Measurements from ENCODE around the gene EGLN1. TPM values are rescaled to one million over a fixed set of nuclear protein-coding genes. Genes with fewer than 3 reads are reported as not detected.
"Not testable (repeated sequence)": the region's sequence is repeated elsewhere in the genome, so short reads cannot be mapped to it uniquely, and the experiment has no call there.

EGLN1 gene
- 10 to 100 TPM; 46.5 to 47.2 TPM for total RNA-seq

DNA sequence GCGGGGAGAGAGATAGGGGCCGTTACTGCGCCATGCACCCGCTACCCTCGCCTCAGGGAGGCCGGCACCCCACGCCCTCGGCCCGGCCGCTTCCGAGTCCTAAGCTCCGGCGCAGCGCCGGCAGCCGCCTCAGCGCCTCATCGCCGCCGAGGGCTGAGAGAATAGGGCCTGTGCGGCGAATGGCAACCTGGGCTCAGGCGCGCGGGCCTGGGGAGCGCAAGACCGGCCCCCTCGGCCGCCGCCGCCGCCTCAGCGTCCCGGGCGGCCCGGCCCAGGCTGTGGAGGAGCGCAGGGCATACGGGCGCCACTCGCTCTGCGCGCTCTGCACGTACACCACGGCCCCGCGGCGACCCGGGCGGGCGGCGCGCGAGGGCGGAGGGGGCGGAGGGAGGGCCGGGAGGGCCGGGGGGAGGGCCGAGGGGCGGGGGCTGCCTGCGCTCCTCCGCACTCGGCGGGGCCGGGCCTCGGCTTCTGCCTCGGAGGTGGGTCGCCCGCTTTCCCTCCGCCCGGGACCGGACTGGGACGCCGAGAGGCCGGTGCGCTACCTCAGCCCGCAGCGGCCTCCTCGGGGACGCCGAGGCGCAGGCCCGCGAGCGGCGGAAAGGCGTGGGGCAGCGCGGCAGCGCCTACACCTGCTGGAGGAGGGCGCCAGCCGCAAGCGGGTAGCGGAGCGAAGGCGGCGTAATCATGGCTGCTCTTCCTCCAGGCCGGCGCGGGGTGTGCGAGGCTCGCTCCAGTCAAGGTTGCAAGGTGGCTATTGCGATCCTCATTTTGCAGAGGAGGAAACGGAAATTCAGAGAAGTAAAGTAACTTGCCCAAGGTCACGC lies at the start of gene EGLN1:
Gene EGLN1 (minus strand): TSS at position 317 of the 827 bp plus-strand sequence. CDS start 399 bp downstream, outside the sequence.
- DNase-seq: peak; percentile 84
- TF ChIP-seq, protein P1, sequence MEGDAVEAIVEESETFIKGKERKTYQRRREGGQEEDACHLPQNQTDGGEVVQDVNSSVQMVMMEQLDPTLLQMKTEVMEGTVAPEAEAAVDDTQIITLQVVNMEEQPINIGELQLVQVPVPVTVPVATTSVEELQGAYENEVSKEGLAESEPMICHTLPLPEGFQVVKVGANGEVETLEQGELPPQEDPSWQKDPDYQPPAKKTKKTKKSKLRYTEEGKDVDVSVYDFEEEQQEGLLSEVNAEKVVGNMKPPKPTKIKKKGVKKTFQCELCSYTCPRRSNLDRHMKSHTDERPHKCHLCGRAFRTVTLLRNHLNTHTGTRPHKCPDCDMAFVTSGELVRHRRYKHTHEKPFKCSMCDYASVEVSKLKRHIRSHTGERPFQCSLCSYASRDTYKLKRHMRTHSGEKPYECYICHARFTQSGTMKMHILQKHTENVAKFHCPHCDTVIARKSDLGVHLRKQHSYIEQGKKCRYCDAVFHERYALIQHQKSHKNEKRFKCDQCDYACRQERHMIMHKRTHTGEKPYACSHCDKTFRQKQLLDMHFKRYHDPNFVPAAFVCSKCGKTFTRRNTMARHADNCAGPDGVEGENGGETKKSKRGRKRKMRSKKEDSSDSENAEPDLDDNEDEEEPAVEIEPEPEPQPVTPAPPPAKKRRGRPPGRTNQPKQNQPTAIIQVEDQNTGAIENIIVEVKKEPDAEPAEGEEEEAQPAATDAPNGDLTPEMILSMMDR (IDR thresholded peaks at IDR 0.05): no peak
- Mint-ChIP-seq H3K27ac (peak within 1 kb of the TSS; percentile 92), H3K27me3 (peaks cover 4% of the 10 kb centered on the region), H3K4me3 (peak within 1 kb of the TSS; percentile 94), H3K36me3 (ENCODE audit: low read depth) (peaks cover 34% of the 10 kb centered on the region), H3K4me1 (ENCODE audit: low read depth) (peaks cover 30% of the 10 kb centered on the region), H3K9me3 (no peaks in the 10 kb centered on the region)
- peak; percentile 83 for ATAC-seq
- intact Hi-C loops (cut with micrococcal nuclease): loop anchor here (5.0 kb wide), 2 partner anchors 60 to 105 kb away; partner anchors contain the start of gene TSNAX
- ChIA-PET CTCF (interaction anchor here (1.3 to 1.7 kb wide), 2 partner anchors 62 to 65 kb away, joined by 5 to 6 read pairs; no protein-coding TSS in a partner anchor), POLR2A (interaction anchor here (0.9 to 2.2 kb wide), 5 partner anchors 11 to 130 kb away, joined by 3 to 8 read pairs (median 3); no protein-coding TSS in a partner anchor)

DNA sequence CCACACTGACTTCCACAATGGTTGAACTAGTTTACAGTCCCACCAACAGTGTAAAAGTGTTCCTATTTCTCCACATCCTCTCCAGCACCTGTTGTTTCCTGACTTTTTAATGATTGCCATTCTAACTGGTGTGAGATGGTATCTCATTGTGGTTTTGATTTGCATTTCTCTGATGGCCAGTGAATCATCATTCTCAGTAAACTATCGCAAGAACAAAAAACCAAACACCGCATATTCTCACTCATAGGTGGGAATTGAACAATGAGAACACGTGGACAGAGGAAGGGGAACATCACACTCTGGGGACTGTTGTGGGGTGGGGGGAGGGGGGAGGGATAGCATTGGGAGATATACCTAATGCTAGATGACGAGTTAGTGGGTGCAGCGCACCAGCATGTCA lies 49.4 kb upstream of the EGLN1 start:
- H3K4me1 Mint-ChIP-seq (ENCODE audit: low read depth); H3K27ac Mint-ChIP-seq; POLR2A ChIA-PET; intact Hi-C loops (cut with micrococcal nuclease); H3K4me3 Mint-ChIP-seq; H3K9me3 Mint-ChIP-seq; H3K36me3 Mint-ChIP-seq (ENCODE audit: low read depth); DNase-seq; ATAC-seq: not testable (repeated sequence)
- CTCF ChIA-PET: interaction anchor here (1.2 kb wide), 1 partner anchor 14 kb away, joined by 3 read pairs; no protein-coding TSS in a partner anchor
- H3K27me3 Mint-ChIP-seq: peaks cover 34% of the 10 kb centered on the region

DNA sequence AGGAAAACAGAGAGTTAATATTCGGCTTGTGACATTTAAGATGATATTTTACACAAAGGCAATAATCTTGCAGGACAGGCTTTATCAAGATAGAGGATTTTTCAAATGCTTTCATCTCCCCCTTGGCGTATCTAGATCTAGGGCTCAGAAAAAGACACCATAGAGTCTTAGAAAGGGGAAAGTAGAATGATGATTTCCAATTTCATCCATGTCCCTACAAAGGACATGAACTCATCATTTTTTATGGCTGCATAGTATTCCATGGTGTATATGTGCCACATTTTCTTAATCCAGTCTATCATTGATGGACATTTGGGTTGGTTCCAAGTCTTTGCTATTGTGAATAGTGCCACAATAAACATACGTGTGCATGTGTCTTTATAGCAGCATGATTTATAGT lies 48.9 kb upstream of the EGLN1 start:
- intact Hi-C loops (cut with micrococcal nuclease); H3K4me1 Mint-ChIP-seq (ENCODE audit: low read depth); DNase-seq; H3K27ac Mint-ChIP-seq; H3K4me3 Mint-ChIP-seq; H3K9me3 Mint-ChIP-seq; POLR2A ChIA-PET; H3K36me3 Mint-ChIP-seq (ENCODE audit: low read depth); CTCF ChIA-PET; ATAC-seq: not testable (repeated sequence)
- peaks cover 37% of the 10 kb centered on the region for H3K27me3 Mint-ChIP-seq

DNA sequence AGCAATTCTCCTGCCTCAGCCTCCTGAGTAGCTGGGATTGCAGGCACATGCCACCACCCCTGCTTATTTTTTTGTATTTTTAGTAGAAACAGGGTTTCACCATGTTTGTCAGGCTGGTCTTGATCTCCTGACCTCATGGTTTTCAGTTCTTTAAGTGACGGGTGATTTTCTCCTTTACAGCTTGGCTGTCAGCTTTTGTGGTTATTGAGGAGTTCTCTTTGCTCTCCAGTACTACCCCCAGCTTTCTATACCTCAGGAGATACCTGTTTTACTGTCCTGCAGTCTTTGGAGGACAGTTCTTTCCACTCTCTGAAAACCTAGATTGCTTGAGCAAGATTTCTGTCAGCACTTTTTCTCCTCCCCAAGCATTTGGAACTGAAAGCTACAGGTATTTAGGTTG lies 45.9 kb upstream of the EGLN1 start:
- H3K4me3 Mint-ChIP-seq: no peak overlapping the region
- H3K27me3 Mint-ChIP-seq: peaks cover 45% of the 10 kb centered on the region

DNA sequence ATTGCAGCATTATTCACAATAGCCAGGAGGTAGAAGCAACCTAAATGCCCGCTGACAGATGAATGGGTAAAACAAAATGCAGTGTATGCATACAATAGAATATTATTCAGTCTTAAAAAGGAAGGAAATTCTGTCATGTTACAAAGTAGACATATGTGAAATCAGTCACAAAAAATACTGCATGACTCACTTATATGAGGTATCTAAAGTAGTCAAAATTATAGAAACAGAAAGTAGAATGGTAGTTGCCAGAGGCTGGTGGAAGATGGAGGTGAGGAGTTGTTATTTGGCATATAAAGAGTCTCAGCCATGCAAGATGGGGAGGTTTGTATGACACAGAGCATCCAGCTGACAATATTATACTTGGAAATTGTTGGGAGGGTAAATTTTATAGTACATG lies 43.0 kb upstream of the EGLN1 start:
- peak; percentile 19 for DNase-seq
- Mint-ChIP-seq H3K4me1 (ENCODE audit: low read depth) (peaks cover 28% of the 10 kb centered on the region), H3K4me3 (no peak overlapping the region), H3K27ac (no peak overlapping the region), H3K27me3 (peaks cover 62% of the 10 kb centered on the region), H3K36me3 (ENCODE audit: low read depth) (peaks cover 5% of the 10 kb centered on the region), H3K9me3 (peaks cover 20% of the 10 kb centered on the region)
- intact Hi-C loops (cut with micrococcal nuclease): no loop called here
- ChIA-PET POLR2A (no interaction called here), CTCF (no interaction called here)
- TF ChIP-seq, protein P1 (IDR thresholded peaks at IDR 0.05): no peak
- peak; percentile 82 for ATAC-seq

More for the DNA sequence above, 45.9 kb upstream of the EGLN1 start:
- DNase-seq (no peak), ATAC-seq (no peak)
- Mint-ChIP-seq H3K4me1 (ENCODE audit: low read depth) (peaks cover 16% of the 10 kb centered on the region), H3K27ac (no peak overlapping the region), H3K9me3 (peaks cover 20% of the 10 kb centered on the region), H3K36me3 (ENCODE audit: low read depth) (peaks cover 5% of the 10 kb centered on the region)
- CTCF ChIA-PET: no interaction called here
- TF ChIP-seq, protein P1 (IDR thresholded peaks at IDR 0.05): no peak
- POLR2A ChIA-PET: no interaction called here
- intact Hi-C loops (cut with micrococcal nuclease): no loop called here

DNA sequence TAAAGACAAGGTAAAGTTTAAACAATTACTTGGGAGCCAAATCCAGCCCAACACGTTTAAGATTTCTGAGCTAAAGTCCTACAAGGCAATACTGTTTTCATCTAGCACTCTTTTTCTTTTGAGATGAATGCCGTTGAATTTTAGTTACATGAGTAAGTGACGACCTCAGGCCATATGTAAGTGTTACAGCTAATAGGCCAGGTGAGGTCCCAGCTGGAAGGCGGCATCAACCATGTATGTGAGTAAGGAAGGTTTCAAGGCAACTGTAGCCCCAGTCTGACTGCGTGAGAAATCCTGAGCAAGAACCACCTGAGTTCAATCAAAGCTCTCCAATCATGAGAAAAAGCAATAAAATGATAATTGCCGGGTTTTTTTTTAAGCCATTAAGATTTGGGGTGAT lies 41.5 kb upstream of the EGLN1 start:
- no peak for ATAC-seq
- H3K36me3 Mint-ChIP-seq (ENCODE audit: low read depth): peaks cover 5% of the 10 kb centered on the region

More for the DNA sequence above, 41.5 kb upstream of the EGLN1 start:
- DNase-seq: no peak
- TF ChIP-seq, protein P1 (IDR thresholded peaks at IDR 0.05): no peak
- Mint-ChIP-seq H3K27ac (no peak overlapping the region), H3K9me3 (peaks cover 20% of the 10 kb centered on the region), H3K27me3 (peaks cover 70% of the 10 kb centered on the region), H3K4me1 (ENCODE audit: low read depth) (peaks cover 31% of the 10 kb centered on the region), H3K4me3 (no peak overlapping the region)
- ChIA-PET POLR2A (interaction anchor here (0.6 kb wide), 1 partner anchor 106 kb away, joined by 3 read pairs; no protein-coding TSS in a partner anchor), CTCF (no interaction called here)
- intact Hi-C loops (cut with micrococcal nuclease): no loop called here

Measured in activated CD8-positive, alpha-beta T cell treated with anti-CD3 and anti-CD28 coated beads for 36 hours (primary cell).